Measurements from ENCODE around the gene RAET1G. TPM values are rescaled to one million over a fixed set of nuclear protein-coding genes. Genes with fewer than 3 reads are reported as not detected.

Gene RAET1G
- polyA plus RNA-seq, 2 of the 4 experiments (the other 2 are of a cell fraction), result 10.1 to 24.4 TPM

DNA sequence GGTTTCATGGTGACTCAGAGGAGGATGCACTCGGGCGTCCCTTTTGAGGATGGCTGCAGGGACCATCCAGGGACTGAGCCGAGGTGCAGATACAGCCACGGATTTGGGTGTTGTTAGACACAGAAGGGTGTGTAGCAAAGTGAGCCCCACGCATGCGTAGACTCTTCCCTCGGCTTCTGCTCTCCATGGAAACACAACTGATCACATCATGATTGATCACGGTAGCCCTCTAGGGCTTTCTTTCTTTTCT lies 40.2 kb upstream of the RAET1G start:
- CTCF ChIA-PET, result no interaction called here
- DNase-seq (ENCODE audit: low read depth in 1 of 2, low spot score in 1 of 2), result peak; percentile 43 to 71
- H3K4me3 ChIP-seq, result peak overlapping the region; percentile 47
- H3K4me1 ChIP-seq, result peaks cover 8% of the 10 kb centered on the region
- POLR2A ChIA-PET, result no interaction called here
- no peaks in the 10 kb centered on the region for H3K9me3 ChIP-seq
- H3K27ac ChIP-seq, result peak overlapping the region; percentile 78 to 91
- FAIRE-seq, result no peak
- WGBS (ENCODE audit: missing lambda C conversion rate), result 1% methylated on average over 6 of the region's 8 CpGs
- TF ChIP-seq CEBPB (IDR thresholded peaks at IDR 0.05) (no peak), HOXB5 (CRISPR knock-in tag; IDR thresholded peaks at IDR 0.05) (no peak), SMC3 (IDR thresholded peaks at IDR 0.05) (no peak), ZFP36 (IDR thresholded peaks at IDR 0.05; ENCODE audit: borderline replicate concordance, partially characterized antibody) (no peak), EP300 (IDR thresholded peaks at IDR 0.05) (no peak), HDAC2 (IDR thresholded peaks at IDR 0.05) (no peak), POLR2A (IDR thresholded peaks at IDR 0.05; ENCODE audit: low read length) (no peak), RNF2 (IDR thresholded peaks at IDR 0.05; ENCODE audit: borderline replicate concordance, low read depth) (no peak), CBX8 (IDR thresholded peaks at IDR 0.05) (no peak), POLR2AphosphoS2 (conservative IDR thresholded peaks at IDR 0.05; ENCODE audit: low read length) (no peak), PHF8 (IDR thresholded peaks at IDR 0.05; ENCODE audit: borderline replicate concordance, low read depth) (no peak), HOXA7 (CRISPR knock-in tag; IDR thresholded peaks at IDR 0.05) (no peak)
- TF ChIP-seq, protein P1, sequence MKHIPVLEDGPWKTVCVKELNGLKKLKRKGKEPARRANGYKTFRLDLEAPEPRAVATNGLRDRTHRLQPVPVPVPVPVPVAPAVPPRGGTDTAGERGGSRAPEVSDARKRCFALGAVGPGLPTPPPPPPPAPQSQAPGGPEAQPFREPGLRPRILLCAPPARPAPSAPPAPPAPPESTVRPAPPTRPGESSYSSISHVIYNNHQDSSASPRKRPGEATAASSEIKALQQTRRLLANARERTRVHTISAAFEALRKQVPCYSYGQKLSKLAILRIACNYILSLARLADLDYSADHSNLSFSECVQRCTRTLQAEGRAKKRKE (CRISPR knock-in tag; IDR thresholded peaks at IDR 0.05; ENCODE audit: low read depth), result no peak
- TF ChIP-seq, protein P2, sequence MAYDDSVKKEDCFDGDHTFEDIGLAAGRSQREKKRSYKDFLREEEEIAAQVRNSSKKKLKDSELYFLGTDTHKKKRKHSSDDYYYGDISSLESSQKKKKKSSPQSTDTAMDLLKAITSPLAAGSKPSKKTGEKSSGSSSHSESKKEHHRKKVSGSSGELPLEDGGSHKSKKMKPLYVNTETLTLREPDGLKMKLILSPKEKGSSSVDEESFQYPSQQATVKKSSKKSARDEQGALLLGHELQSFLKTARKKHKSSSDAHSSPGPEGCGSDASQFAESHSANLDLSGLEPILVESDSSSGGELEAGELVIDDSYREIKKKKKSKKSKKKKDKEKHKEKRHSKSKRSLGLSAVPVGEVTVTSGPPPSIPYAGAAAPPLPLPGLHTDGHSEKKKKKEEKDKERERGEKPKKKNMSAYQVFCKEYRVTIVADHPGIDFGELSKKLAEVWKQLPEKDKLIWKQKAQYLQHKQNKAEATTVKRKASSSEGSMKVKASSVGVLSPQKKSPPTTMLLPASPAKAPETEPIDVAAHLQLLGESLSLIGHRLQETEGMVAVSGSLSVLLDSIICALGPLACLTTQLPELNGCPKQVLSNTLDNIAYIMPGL (CRISPR knock-in tag; IDR thresholded peaks at IDR 0.05; ENCODE audit: borderline replicate concordance), result no peak
- ATAC-seq, result peak; percentile 61 to 69
- peak overlapping the region; percentile 93 for H3K4me2 ChIP-seq

DNA sequence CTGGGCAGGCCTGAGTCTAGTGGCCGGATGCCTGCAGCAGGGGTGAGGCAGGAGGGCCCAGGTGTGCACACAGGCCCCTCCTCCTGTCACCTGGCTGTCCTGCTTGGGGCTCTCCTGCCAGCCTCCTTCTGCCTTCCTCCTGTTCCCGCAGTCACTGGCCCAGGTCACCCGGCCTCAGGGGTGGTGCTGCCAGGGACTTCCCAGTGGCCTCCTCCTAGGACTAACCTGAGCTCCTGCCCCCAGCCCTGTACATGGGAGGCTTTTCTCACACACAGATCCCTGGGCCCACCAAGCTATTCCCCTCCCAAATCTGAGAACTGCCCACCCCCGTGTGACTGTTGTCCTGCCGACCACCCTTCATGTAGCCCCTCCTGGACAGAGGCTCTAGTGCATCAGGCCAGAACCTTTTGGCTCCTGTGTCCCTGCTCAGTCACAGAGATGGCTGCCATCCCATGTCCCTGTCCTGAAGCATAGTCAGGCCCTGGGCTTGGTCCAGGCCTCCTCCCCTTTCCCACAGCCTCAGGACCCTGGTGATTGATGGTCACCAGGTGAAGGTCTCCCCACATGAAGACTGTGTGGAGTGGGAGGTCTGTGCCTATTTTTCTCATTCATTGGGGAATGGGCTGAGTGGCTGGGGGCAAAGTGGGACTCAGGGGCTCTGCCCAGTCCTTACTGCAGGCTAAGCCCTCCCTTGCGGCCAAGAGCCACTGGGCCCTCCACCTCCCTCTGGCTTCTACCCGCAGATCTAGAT lies 39.7 kb upstream of the RAET1G start:
- peaks cover 8% of the 10 kb centered on the region for H3K4me1 ChIP-seq
- CTCF ChIA-PET, result interaction anchor here (0.9 to 1.8 kb wide), 5 partner anchors 28 to 433 kb away, joined by 3 to 5 read pairs (median 4); no protein-coding TSS in a partner anchor
- DNase-seq (ENCODE audit: low read depth in 1 of 2, low spot score in 1 of 2), result no peak
- WGBS (ENCODE audit: missing lambda C conversion rate), result 71% methylated on average over 7 of the region's 7 CpGs
- peak overlapping the region; percentile 78 to 91 for H3K27ac ChIP-seq
- POLR2A ChIA-PET, result no interaction called here
- peak overlapping the region; percentile 93 for H3K4me2 ChIP-seq
- no peaks in the 10 kb centered on the region for H3K9me3 ChIP-seq
- peak overlapping the region; percentile 47 for H3K4me3 ChIP-seq
- ATAC-seq, result no peak; a peak in 1 of 6 replicates
- no peak for FAIRE-seq
- TF ChIP-seq POLR2AphosphoS2 (conservative IDR thresholded peaks at IDR 0.05; ENCODE audit: low read length) (no peak), CHD4 (IDR thresholded peaks at IDR 0.05; ENCODE audit: borderline replicate concordance) (no peak), CEBPB (IDR thresholded peaks at IDR 0.05) (no peak), ESRRA (IDR thresholded peaks at IDR 0.05; ENCODE audit: borderline replicate concordance, low read length) (no peak), NFE2L2 (conservative IDR thresholded peaks at IDR 0.05; ENCODE audit: low read length) (no peak), CBX2 (IDR thresholded peaks at IDR 0.05; ENCODE audit: borderline replicate concordance, low read depth) (no peak), KDM5A (IDR thresholded peaks at IDR 0.05) (no peak), MYC (IDR thresholded peaks at IDR 0.05; ENCODE audit: borderline replicate concordance, low read length) (no peak), EHMT2 (IDR thresholded peaks at IDR 0.05; ENCODE audit: low read depth) (no peak), BHLHE40 (IDR thresholded peaks at IDR 0.05; ENCODE audit: low read depth, low read length) (no peak), JUN (IDR thresholded peaks at IDR 0.05) (no peak), MAFK (IDR thresholded peaks at IDR 0.05; ENCODE audit: partially characterized antibody) (no peak)
- TF ChIP-seq, protein P3, sequence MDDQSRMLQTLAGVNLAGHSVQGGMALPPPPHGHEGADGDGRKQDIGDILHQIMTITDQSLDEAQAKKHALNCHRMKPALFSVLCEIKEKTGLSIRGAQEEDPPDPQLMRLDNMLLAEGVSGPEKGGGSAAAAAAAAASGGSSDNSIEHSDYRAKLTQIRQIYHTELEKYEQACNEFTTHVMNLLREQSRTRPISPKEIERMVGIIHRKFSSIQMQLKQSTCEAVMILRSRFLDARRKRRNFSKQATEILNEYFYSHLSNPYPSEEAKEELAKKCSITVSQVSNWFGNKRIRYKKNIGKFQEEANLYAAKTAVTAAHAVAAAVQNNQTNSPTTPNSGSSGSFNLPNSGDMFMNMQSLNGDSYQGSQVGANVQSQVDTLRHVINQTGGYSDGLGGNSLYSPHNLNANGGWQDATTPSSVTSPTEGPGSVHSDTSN (IDR thresholded peaks at IDR 0.05), result no peak
- TF ChIP-seq, protein P4, sequence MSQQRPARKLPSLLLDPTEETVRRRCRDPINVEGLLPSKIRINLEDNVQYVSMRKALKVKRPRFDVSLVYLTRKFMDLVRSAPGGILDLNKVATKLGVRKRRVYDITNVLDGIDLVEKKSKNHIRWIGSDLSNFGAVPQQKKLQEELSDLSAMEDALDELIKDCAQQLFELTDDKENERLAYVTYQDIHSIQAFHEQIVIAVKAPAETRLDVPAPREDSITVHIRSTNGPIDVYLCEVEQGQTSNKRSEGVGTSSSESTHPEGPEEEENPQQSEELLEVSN (IDR thresholded peaks at IDR 0.05; ENCODE audit: borderline replicate concordance, low read depth), result no peak
